Fibroblast of skin of back (primary cell): ENCODE data around the gene SLC14A1. TPM values are rescaled to one million over a fixed set of nuclear protein-coding genes. Genes with fewer than 3 reads are reported as not detected.

ENCODE experiments used
- DNase-seq: peaks from one replicate; pipeline ENCODE4 v3.0.0-alpha.2; 2013
- polyA plus RNA-seq, 2 experiments: library from polyadenylated mRNA; unstranded; fragments of 120-200 nt; gene quantifications; one replicate each; pipeline ENCODE4 v1.2.1, GENCODE V29; 2013; ENCODE audit not compliant: insufficient read length in 2 of 2

The SLC14A1 gene
- 0.17 TPM for polyA plus RNA-seq (2013, experiment 1 of 2; ENCODE audit: insufficient read length)
- 0.64 TPM for polyA plus RNA-seq (2013, experiment 2 of 2; ENCODE audit: insufficient read length)

DNA sequence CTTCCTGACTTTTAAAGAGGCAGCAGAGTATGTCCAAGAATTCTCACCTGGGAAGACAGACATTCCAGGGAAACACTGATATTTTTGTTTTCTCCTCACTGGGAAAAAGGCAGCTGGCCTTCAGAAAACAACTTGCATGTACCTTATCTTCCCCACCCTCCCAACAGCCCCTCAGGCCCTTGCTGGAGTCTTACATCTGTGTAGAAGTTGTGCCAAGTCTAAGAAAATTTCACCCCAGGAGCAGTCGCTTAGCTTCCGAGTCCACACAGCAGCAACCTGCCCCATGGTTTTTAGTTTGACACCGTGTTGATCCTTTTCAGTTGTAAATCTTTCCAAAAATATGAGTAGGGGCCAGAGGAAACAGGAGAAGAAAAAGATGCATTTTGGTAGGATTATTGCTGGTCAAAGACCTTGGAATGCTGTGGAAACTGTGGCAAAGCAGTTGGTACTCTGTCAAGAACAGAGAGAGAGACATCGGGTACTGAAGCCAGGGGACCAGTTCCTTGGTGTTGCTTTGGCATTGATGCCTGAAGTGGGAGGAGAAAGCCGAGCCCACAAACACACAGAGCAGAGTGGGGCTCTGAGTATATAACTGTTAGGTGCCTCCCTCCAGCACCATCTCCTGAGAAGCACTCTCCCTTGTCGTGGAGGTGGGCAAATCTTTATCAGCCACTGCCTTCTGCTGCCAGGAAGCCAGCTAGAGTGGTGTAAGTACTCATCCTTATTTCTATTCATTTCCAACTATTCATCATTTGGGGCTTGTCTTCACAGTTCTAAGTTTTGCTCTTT is at the start of gene SLC14A1:
TSS of gene SLC14A1 (plus strand) at position 615 of the 789 bp plus-strand sequence. CDS start 6,140 bp downstream, outside the sequence.
- no peak for DNase-seq

DNA sequence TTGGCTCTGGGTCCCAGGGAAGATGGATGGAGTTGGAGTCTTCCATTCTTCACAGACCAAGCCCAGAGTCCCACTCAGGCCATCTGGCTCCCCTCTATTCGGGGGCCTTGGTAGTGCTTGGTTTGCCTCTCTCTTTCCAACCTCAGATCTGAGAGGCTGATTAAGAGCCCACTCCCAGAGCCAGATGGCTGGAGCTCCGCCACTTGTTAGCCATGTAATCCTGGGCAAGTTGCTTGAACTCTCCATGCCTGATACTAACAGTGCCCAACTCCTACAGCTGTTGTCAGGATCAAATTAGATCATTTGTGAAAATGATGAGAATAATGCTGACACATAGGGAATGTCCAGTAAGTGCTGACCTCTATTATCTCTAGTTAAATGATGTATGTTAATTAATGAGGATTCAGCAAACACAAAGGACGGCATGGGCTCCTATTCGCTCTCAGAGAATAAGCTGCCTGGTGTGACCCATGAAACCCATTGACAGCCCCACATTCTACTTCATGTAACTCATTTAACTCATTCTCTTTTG is 46.6 kb upstream of the SLC14A1 start:
- no peak for DNase-seq

DNA sequence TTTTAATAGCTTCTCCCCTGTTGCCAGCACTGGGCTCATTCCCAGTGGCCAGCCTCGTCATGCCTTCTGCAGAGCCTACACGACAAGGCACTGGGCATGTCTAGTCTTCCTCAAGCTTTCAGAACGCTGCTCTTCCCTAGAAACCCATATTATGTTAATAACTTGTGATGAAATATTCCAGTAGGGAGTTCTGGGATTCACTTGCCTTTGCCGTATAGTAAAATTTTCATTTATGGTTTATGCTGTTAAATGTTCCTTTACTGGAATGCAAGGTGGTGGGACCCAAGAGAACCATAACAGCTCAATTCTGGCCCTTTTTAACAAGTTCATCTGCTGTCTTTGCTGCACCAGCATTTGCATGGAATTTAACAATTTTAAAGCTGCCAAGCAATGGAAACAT is 45.5 kb upstream of the SLC14A1 start:
- DNase-seq = no peak

DNA sequence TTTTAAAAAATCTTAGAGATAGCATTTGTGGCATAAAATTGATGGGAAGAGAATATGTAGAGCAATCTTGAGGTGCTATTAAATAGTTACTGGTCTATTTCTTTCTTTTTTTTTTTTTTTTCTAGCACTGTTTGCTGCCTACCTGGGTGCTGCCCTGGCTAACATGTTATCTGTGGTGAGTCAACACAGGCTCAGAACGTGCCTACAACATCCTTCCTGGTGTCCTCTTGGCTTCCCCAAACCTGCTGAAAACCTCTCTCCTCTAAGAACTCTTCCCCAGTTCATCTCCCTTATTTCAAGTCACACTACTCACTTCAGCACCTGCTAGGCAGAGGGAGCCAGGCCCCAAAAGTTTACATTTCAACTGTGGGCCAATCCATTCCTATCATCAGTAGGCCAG is 45.1 kb upstream of the SLC14A1 start:
- no peak for DNase-seq

DNA sequence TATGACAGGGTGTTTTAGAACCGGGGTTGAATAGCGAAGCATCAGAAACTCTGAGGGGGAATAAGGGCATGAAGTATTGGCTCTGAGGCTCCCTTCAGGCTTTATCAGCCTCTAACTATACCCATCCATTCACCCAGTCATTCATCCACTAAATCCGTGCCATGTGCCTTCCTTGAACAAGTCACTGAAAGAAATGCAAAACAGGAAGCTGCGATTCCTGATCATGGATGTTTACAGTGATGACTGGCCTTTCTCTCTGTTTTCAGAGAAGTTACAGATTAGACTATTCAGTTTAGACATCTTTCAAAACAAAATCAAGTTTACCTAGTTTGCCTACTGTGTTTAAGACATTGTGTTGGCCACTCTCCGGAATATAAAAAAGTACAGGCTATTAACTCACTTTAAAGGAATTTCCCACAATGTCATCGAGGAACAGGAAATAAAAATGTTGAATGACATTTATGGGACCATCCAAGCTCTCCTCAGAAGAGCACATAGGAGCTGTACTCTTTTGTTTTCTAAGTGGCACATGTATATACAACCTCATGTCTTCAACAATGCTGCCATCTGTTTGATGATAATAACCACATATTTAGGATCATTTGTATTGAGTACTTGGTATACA is 43.8 kb upstream of the SLC14A1 start:
- no peak for DNase-seq

DNA sequence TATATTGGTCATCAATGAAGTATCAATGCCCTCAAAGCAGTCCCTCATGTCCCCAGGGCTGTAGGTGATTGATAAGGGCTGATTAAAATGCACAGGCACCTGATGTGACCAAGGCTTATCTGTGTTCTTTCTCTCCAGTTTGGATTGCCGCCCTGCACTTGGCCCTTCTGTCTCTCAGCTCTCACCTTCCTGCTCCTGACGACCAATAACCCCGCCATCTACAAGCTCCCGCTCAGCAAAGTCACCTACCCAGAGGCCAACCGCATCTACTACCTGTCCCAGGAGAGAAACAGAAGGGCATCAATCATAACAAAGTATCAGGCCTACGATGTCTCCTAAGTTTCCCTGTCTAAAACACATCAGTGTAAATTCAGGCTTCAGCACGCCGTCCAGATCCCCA is 41.8 kb upstream of the SLC14A1 start:
- no peak for DNase-seq

DNA sequence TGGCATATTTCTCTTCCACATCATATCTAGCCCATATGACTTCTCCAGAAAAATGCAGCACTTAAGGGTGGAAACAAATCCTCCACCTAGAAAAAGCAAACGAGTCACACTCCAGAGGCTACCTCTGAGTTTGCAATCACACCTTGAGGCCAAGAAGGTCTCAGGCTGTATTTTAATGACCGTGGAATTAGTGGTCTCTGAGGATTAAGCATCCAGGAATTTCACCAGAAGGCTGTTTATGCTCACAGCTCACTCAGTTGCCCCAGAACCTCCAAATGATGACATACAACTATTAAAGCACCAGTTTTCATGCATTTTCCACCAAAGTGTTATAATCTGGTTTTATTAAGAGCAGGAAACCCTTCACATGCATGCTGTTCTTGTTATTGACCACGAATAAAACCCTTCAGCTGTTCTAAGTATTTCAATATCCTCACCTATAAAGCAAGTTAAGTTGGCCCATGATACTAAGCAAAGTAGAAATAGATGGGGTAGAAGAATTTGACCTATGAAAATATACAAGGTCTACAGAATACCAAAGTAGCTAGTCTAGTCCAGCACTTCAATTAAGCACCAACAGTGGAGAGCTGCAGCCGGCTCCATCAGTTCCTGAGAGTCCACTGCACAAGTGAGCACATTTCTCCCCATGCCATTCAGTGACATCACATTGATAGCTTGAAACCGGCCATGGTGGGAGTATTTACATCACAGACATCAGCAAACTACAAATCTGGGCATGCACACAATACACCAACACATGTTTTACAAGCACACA is 39.5 kb upstream of the SLC14A1 start:
- DNase-seq = no peak

DNA sequence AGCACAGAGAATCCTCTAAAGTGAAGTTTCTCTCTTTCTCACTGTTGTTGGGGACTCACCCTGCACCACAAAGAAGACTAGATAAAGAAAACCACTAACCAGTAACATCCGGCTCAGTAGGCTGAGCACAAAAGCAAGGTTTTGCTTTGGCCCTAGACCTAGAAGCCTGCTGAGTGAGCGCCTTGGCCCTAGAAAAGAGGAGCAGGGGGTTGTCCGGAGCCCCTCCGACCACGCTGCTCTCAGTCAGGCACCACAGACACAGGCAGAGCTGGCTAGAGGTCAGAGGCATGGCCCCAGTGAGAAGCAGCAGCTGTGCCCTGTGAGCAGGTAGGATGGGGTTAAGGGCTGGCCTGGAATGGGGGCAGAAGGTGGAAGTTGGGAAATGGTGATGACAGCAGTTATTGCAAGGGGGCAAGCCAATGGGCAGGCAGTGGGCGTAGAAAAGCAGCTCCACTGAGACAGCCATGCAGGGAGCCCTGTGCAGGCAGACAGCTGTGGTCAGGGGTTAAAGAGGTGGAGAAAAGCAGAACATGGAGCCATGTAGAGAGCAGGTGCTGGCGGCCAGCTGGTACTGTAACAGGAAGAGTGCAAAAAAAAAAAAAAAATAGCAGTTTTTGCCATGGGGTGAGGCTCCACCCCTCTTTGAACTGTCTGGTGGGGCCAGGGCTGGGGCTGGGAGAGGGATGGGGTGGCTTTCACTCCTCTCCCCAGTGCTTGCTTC is 36.9 kb upstream of the SLC14A1 start:
- DNase-seq = no peak

DNA sequence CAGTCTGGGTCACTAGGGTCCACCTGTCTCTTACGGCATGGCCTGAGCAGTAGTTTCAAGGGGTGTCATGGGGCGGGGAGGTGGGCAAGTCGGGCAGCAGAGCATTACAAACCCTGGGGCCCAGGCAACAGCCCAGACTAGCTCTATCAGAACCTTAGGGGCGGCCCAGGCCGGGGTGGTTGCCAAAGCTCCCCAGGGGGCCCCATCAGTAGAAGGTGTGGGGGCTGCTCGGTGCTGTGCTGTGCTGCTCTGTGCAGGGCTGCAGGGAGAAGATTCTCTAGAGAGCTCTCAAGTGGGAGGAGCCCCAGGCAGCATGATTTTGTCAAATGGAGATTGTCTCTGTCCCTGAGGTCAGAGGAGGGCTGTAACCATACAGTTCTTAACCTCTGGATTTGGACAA is 36.4 kb upstream of the SLC14A1 start:
- no peak for DNase-seq

DNA sequence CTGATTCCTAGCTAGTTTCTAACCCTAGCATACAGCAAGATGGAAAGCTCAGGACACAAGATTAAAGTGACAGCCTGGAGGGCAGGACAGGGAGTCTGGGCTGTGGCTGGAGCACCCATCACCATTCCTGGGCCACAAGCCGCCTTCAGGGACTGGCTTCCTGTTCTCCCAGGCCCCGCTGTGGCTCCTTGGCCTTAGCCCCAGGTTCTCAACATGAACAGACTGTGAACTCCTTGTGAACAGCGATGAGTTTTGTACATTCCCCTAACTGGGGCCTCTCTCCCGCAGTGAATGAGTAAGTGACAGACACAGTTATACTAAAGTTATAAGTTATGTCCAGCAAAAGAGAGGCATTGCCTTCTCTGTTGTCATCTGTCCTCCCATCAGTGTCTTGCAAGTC is 35.9 kb upstream of the SLC14A1 start:
- DNase-seq = peak; percentile 44

DNA sequence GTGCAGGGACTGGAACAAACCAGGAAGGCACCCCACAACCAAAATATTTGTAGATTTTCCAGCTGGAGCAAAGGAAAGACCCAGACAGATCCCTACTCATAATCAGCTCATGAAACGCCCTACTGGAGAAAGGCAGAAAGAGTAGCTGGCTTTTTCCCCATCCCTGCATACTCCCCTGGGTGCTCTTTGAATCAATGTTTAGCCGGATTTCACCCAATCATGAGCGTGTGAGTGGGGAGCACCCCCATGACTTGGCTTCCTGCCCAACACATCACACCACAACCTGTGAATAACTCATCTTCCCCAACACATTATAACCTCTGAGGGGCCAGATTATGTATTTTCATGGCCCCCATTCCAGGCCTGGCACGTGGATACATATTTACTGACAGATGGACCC is 35.1 kb upstream of the SLC14A1 start:
- DNase-seq = no peak

DNA sequence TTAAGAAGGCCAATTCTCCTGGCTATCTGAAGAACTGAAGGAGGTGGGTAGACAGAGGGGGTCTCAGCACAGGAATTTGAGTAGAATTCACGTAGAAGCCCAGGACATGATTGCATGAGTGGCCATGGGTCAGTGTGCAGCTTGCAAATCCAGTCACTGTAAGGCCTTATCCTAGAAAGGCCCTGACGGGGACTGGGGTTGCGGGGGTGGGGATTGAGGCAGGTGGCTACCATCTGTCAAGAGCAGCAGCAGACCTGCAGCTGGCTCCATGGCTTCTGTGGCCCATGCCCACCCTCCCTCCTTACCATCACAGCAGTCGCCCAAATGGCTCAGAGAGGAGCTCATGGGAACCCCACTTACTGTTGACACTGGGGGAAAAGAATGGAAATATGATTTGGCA is 34.6 kb upstream of the SLC14A1 start:
- DNase-seq = no peak

DNA sequence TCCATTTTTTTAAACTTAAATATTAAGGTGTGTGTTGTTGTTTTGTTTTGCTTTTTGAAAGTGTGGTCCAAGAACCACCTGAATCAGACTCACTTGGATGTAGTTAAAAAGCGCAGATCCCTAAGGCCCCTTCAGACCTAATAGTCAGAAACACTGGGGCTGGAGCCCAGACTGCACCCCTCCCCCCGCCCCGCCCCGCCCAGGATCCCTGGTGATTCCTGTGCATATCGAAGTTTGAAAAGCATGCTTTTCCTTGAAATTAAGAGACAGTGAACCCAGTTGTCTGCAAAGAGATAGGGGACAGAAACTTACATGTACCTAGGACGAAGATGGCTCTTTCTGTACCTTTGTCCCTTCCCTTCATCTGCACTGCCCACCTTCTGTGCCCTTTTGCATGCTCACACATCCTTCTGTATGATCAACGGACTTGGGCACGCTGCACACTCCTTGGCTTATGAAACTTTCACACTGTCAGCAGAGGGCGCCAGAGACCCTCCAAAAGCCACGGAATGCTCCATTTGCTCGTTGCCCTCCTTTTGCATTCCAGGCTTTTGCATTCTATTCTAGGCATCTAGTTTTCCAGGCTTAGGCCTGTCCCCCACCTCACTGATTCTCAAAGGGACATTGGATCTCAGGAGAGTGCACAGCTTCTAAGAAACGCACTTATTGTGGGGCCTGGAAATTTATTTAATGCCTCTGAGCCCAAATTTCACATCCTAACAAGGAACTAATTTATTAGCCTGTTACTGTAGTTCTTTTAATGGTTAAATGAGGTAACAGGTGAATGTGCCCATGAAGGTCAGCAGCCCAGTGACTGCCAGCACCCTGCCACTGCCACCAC is 32.8 kb upstream of the SLC14A1 start:
- peak; percentile 75 for DNase-seq

DNA sequence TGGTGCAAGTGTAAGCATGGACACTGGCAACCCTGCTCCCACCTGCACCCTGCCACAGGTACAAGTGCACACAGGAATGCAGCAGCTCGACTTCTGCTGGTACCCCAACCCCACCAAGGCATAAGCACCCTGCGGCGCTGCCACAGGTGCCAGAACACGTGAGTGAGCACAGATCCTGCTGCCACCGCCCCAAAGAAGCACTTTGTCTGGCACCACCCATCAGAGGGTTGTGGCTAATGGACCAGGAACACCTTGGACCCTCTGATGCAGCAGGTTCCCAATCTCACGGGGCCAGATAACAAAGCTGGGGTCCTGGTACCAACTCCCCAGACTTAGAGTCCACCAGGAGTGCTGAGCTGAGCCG is 32.2 kb upstream of the SLC14A1 start:
- DNase-seq = no peak

DNA sequence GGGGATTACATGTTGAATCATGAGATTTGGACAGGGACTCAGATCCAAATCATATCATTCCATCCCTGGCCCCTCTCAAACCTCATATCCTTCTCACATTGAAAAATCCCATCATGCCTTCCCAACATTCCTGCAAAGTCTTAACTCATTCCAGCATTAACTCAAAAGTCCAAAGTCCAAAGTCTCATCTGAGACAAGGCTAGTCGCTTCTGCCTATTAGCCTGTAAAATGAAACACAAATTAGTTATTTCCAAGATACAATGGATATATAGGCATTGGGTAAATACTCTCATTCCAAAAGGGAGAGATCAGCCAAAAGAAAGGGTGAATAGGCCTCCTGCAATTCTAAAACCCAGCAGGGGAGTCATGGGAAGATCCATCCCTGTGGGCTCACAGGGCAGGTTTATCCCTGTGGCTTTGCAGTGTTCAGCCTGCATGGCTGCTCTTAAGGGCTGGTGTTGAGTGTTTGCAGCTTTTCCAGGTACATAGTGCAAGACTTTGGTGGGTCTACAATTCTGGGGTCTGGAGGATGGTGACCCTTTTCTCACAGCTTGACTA is 21.2 kb upstream of the SLC14A1 start:
- peak; percentile 73 for DNase-seq

DNA sequence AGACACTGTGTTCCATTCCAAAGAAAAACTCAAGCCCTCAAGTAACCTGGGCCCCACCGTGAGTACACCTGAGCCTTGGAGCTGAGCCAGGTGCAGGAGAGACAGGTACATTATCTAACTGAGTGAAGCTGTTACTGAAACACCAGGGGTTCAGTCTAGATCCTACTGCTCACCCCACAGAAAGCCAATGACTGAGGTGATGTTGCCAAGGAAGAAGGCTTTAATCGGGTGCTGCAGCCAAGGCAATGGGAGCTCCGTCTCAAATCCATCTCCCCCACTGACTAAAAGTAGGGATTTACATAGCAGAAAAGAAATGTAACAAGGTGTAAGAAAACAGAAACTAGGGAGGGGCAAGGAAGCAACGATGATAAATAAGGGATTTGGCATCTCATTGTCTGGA is 15.2 kb upstream of the SLC14A1 start:
- no peak for DNase-seq

DNA sequence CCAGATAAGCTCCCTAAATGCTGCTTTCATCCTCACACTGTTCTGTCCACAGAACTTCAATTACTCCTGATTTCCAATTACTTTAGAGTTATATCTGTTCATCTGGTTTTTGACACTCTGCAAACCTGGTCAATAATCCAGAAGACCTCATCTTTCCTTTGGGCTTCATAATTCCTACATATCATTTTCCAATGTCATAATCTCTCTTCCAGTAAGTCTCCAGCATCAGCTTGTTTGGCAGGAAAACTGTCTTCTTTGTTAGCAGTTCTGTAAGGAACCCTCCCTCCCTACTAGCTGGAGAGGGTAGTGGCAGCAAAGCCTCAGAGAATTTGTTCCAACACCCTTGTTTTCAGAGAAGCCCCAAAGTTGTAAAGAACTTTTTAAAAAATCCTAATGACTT is 11.9 kb upstream of the SLC14A1 start:
- DNase-seq = no peak

DNA sequence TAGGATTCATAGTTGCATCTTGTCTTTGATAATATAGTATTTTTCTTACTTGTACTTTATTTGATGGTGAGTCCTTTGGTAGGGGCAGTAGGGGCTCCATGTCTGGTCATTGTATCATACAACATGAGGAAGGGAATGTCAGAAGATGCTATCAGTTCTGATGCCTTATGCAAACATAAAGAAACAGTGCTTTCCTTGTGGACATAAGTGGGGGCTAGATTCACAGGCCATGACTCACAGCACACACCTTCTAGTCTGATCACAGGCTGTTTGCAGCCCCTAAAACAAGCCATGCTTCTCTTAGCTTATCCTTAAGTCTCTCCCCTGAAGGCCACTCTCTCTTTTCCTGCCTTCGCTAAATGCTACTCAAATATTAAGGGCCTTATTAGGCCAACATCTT is 10.7 kb upstream of the SLC14A1 start:
- DNase-seq = no peak

DNA sequence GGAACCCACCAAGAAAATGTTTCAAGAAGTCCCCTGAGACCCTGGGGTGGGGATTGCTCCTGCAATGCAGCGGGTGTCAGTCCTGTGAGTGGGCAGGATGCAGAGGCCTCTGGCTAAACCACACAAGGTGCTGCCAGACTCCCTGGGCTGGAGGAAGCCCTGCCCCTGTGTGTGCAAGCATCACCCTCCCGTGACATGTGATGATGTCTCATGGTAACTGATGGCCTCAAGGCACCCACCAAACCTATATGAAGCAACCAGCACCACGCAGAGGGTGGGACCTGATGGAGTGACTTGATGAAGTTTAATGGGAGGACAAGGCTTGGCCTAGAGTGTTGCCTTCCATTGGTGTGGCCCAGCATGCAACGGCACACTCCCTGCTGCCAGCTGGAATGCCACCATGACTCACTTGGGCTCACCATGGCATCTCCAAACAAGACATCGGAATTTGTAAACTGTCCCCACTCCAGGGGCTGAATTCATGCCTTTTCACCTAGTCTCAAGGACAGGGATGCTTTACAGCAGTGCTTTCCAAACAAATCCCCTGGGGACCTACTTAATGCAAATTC is 8.7 kb upstream of the SLC14A1 start:
- DNase-seq = peak; percentile 41

DNA sequence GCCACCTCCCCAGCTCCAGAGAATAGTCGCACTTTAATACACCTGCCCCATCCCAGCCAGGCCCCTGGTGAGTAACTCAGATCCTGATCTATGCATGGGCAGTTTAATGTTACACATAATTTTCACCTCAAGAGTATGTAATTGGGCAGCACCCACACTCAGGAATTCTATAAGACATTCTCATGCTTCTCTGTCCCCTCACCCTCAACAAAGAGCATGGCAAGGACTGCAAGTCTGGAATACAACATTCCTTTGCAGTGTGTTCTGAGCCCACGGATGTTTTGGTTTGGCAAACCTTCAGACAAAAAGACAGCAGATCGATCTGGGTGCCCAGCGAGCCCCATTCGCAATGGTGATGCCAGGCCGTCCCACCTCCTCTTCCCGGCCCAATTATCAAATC is 4.9 kb upstream of the SLC14A1 start:
- peak; percentile 39 for DNase-seq

DNA sequence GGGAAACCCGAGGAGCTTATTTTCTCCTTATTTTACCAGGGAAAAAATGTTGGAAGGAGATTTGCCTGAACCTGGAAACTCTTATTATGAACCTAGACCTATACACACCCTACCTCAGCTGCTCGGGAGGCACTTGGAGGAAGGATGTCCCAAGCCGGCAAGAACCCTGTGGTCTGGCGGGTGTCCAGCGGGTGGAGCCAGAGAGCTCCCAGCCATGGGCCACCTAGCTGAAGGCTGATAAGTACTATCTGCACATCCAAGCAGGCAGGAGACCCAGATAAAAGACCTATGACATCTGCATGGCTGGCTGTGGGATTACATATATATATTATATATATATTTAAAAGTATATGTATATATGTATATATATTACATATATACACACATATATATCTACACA is 1.1 kb upstream of the SLC14A1 start:
- DNase-seq = peak; percentile 58
